H1 (cell line): ENCODE results near the gene OR2AP1. TPM values are rescaled to one million over a fixed set of nuclear protein-coding genes. Genes with fewer than 3 reads are reported as not detected.

ENCODE experiments used
- CTCF ChIA-PET: fragments of 300-600 bp; sonication (Branson Sonifier 250); formaldehyde crosslinking; loops from one replicate; lab custom pipeline; 2021; ENCODE audit not compliant: partially characterized antibody; lab: Charles Lee
- POLR2A ChIA-PET: fragments of 300-600 bp; sonication (Branson Sonifier 250); formaldehyde crosslinking; loops from one replicate; lab custom pipeline; 2021; ENCODE audit warnings: inconsistent platforms; ENCODE audit not compliant: partially characterized antibody; lab: Charles Lee
- DNase-seq, 2 experiments: peaks; one replicate each; pipeline versions ENCODE4 v3.0.0 to v3.0.0-alpha.2; 2010 to 2022; ENCODE audit warnings: low spot score in 2 of 2, low read depth in 1 of 2, mixed read lengths in 1 of 2
- FAIRE-seq: peaks from 2 replicates; lab custom pipeline; 2011; peaks lifted over from hg19 to GRCh38; lab: Jason Lieb, UNC
- H2AFZ ChIP-seq: 2 replicates; pipeline ENCODE4 v1.8.1; 2012; ENCODE audit warnings: low read length, inconsistent platforms
- H2AK5ac ChIP-seq: 2 replicates; pipeline ENCODE4 v1.6.1; 2013; ENCODE audit warnings: low read depth, low read length
- H2BK120ac ChIP-seq: replicated peaks from 2 replicates; pipeline ENCODE3; 2013; ENCODE audit warnings: low read depth, low read length, inconsistent platforms
- H2BK12ac ChIP-seq: 2 replicates; pipeline ENCODE4 v1.6.1; 2013; ENCODE audit warnings: low read depth, low read length
- H2BK15ac ChIP-seq: 2 replicates; pipeline ENCODE4 v1.6.1; 2013; ENCODE audit warnings: low read length
- H2BK20ac ChIP-seq: 2 replicates; pipeline ENCODE4 v1.6.1; 2013; ENCODE audit warnings: low read length
- H2BK5ac ChIP-seq: 2 replicates; pipeline ENCODE4 v1.6.1; 2013; ENCODE audit warnings: low read depth, low read length
- H3K14ac ChIP-seq: 2 replicates; pipeline ENCODE4 v1.6.1; 2013; ENCODE audit warnings: inconsistent platforms; ENCODE audit not compliant: insufficient read length
- H3K18ac ChIP-seq: 2 replicates; pipeline ENCODE4 v1.6.1; 2013; ENCODE audit warnings: low read length; ENCODE audit errors: extremely low read depth
- H3K23ac ChIP-seq: 2 replicates; pipeline ENCODE4 v1.6.1; 2013; ENCODE audit warnings: inconsistent platforms; ENCODE audit not compliant: insufficient read length
- H3K23me2 ChIP-seq: 2 replicates; pipeline ENCODE4 v1.6.1; 2013; ENCODE audit warnings: low read depth, low read length
- H3K27ac ChIP-seq: 2 replicates; pipeline ENCODE4 v1.6.1; 2011; ENCODE audit warnings: low read depth, low read length, inconsistent platforms
- H3K27me3 ChIP-seq, 4 experiments: replicated peaks in 1 of 4; 1 replicate in 1 of 4; 2 replicates in 3 of 4; pipeline versions ENCODE4 v1.6.1 to v1.8.1; 2011 to 2013; ENCODE audit warnings: low read length in 3 of 4, mild to moderate bottlenecking in 3 of 4, inconsistent platforms in 2 of 4, mixed read lengths in 2 of 4, moderate library complexity in 1 of 4; ENCODE audit not compliant: control insufficient read depth in 3 of 4, insufficient read depth in 3 of 4; ENCODE audit errors: extremely low read depth in 1 of 4
- H3K36me3 ChIP-seq, 4 experiments: 2 replicates each; pipeline versions ENCODE4 v1.6.1 to v1.8.1; 2011 to 2013; ENCODE audit warnings: mild to moderate bottlenecking in 4 of 4, low read length in 3 of 4, moderate library complexity in 2 of 4, control low read depth in 1 of 4, inconsistent platforms in 1 of 4; ENCODE audit not compliant: insufficient read depth in 4 of 4, control insufficient read depth in 2 of 4
- H3K4ac ChIP-seq: replicated peaks from 2 replicates; pipeline ENCODE3; 2013; ENCODE audit warnings: low read length, low read depth, mixed read lengths, inconsistent platforms; ENCODE audit not compliant: insufficient read length
- H3K4me1 ChIP-seq, 4 experiments: replicated peaks in 1 of 4; 1 replicate in 1 of 4; 2 replicates in 3 of 4; pipeline versions ENCODE4 v1.6.1 to v1.8.1; 2011 to 2013; ENCODE audit warnings: low read length in 3 of 4, inconsistent platforms in 2 of 4, mixed read lengths in 1 of 4; ENCODE audit not compliant: insufficient read depth in 4 of 4, control insufficient read depth in 3 of 4
- H3K4me2 ChIP-seq, 2 experiments: 2 replicates each; pipeline versions ENCODE4 v1.6.1 to v1.8.1; 2011 to 2013; ENCODE audit warnings: low read depth in 2 of 2, low read length in 2 of 2, control low read depth in 1 of 2, inconsistent platforms in 1 of 2, mild to moderate bottlenecking in 1 of 2; ENCODE audit not compliant: insufficient read depth in 1 of 2
- H3K4me3 ChIP-seq, 4 experiments: fragments of 200-600, 300-600 bp in 1 of 4; sonication (generic), shearing (Covaris generic), sonication (Bioruptor Twin) in 1 of 4; 2 replicates each; pipeline versions ENCODE4 v1.5.1 to v1.8.1; 2011 to 2016; ENCODE audit warnings: low read length in 4 of 4, low read depth in 3 of 4, control low read depth in 2 of 4, inconsistent platforms in 2 of 4, mild to moderate bottlenecking in 2 of 4, mixed read lengths in 1 of 4, moderate library complexity in 1 of 4; ENCODE audit not compliant: insufficient read depth in 2 of 4; ENCODE audit errors: extremely low read depth in 1 of 4
- H3K56ac ChIP-seq: replicated peaks from 2 replicates; pipeline ENCODE3; 2013; ENCODE audit warnings: low read depth, mild to moderate bottlenecking, mixed read lengths, low read length, inconsistent platforms; ENCODE audit not compliant: insufficient read length
- H3K79me1 ChIP-seq: 2 replicates; pipeline ENCODE4 v1.6.1; 2013; ENCODE audit warnings: low read depth, low read length, control low read depth
- H3K79me2 ChIP-seq, 2 experiments: 2 replicates each; pipeline versions ENCODE4 v1.6.1 to v1.8.1; 2012 to 2013; ENCODE audit warnings: low read length in 2 of 2, mild to moderate bottlenecking in 2 of 2, inconsistent platforms in 1 of 2; ENCODE audit not compliant: insufficient read depth in 2 of 2, control insufficient read depth in 1 of 2
- H3K9ac ChIP-seq, 4 experiments: replicated peaks in 1 of 4; 1 replicate in 1 of 4; 2 replicates in 3 of 4; pipeline versions ENCODE4 v1.6.1 to v1.8.1; 2011 to 2013; ENCODE audit warnings: low read depth in 3 of 4, low read length in 3 of 4, control low read depth in 2 of 4, mild to moderate bottlenecking in 2 of 4, moderate library complexity in 2 of 4, inconsistent platforms in 1 of 4; ENCODE audit errors: extremely low read depth in 1 of 4
- H3K9me3 ChIP-seq, 2 experiments: 2 replicates each; pipeline versions ENCODE4 v1.6.1 to v1.8.1; 2012 to 2013; ENCODE audit warnings: mild to moderate bottlenecking in 2 of 2, moderate library complexity in 2 of 2, control low read depth in 1 of 2, inconsistent platforms in 1 of 2, low read depth in 1 of 2, low read length in 1 of 2, mixed read lengths in 1 of 2; ENCODE audit not compliant: insufficient read depth in 2 of 2
- H4K20me1 ChIP-seq, 2 experiments: replicated peaks in 1 of 2; 2 replicates each; pipeline versions ENCODE3 to v1.8.1; 2011 to 2013; ENCODE audit warnings: inconsistent platforms in 2 of 2, low read length in 2 of 2, mild to moderate bottlenecking in 1 of 2; ENCODE audit not compliant: insufficient read depth in 2 of 2, control insufficient read depth in 1 of 2
- H4K5ac ChIP-seq: 2 replicates; pipeline ENCODE4 v1.6.1; 2013; ENCODE audit warnings: low read length, low read depth, mixed read lengths, inconsistent platforms; ENCODE audit not compliant: insufficient read length
- H4K8ac ChIP-seq: 2 replicates; pipeline ENCODE4 v1.8.0; 2013; ENCODE audit warnings: mild to moderate bottlenecking, moderate library complexity, low read length, inconsistent platforms; ENCODE audit not compliant: insufficient read depth; ENCODE audit errors: extremely low read depth
- H4K91ac ChIP-seq: replicated peaks from 2 replicates; pipeline ENCODE3; 2013; ENCODE audit warnings: low read length, mixed read lengths, inconsistent platforms; ENCODE audit not compliant: insufficient read length
- CBX5 ChIP-seq: fragments of 300-800, 300-1000 bp; sonication (generic); IDR thresholded peaks from 2 replicates; pipeline ENCODE4 v1.7.1; 2016; ENCODE audit warnings: antibody characterized with exemption, low read length, low read depth
- CBX8 ChIP-seq: fragments of 300-800, 300-1000 bp; sonication (generic); IDR thresholded peaks from 2 replicates; pipeline ENCODE4 v1.7.1; 2016; ENCODE audit warnings: low read depth, low read length, borderline replicate concordance
- CTBP2 ChIP-seq: IDR thresholded peaks from 2 replicates; pipeline ENCODE4 v1.7.0; 2011; ENCODE audit warnings: borderline replicate concordance, mild to moderate bottlenecking, moderate library complexity, mixed read lengths, low read length; ENCODE audit not compliant: insufficient read depth, insufficient read length
- FOSL1 ChIP-seq: IDR thresholded peaks from 2 replicates; pipeline ENCODE4 v1.6.1; 2011; ENCODE audit warnings: mild to moderate bottlenecking, low read depth, low read length, moderate library complexity; ENCODE audit not compliant: insufficient read depth
- NANOG ChIP-seq: IDR thresholded peaks from 2 replicates; pipeline ENCODE4 v1.6.1; 2011; ENCODE audit warnings: low read length, low read depth, mild to moderate bottlenecking, inconsistent platforms; ENCODE audit not compliant: insufficient read depth, poor library complexity, severe bottlenecking
- PHF8 ChIP-seq: fragments of 200-600 bp; sonication (generic); conservative IDR thresholded peaks from 2 replicates; pipeline ENCODE4 v1.7.1; 2012; ENCODE audit warnings: low read depth, mild to moderate bottlenecking, inconsistent platforms, low read length, moderate library complexity
- POLR2A ChIP-seq, 2 experiments: IDR thresholded peaks; 1 replicate in 1 of 2; 2 replicates in 1 of 2; pipeline ENCODE4 v1.6.1; 2011; ENCODE audit warnings: low read depth in 2 of 2, low read length in 2 of 2, mild to moderate bottlenecking in 2 of 2; ENCODE audit errors: control extremely low read depth in 1 of 2
- SUZ12 ChIP-seq: fragments of 200-600 bp; sonication (generic); IDR thresholded peaks from 2 replicates; pipeline ENCODE4 v1.6.1; 2012; ENCODE audit warnings: mild to moderate bottlenecking, inconsistent platforms, low read length, moderate library complexity, mixed read lengths
- TAF7 ChIP-seq: optimal IDR thresholded peaks from 2 replicates; pipeline ENCODE3; 2011; ENCODE audit warnings: low read depth, mild to moderate bottlenecking, inconsistent platforms, low read length, moderate library complexity, borderline replicate concordance
- WGBS, 2 experiments: shearing (Covaris generic) in 1 of 2; methylation state at CpG; one replicate each; pipeline versions ENCODE4 v1.1.6 to v1.1.7; 2013 to 2015; ENCODE audit warnings: low lambda C conversion rate in 2 of 2, mixed read lengths in 2 of 2, inconsistent platforms in 1 of 2, low coverage in 1 of 2, missing lambda C conversion rate in 1 of 2; ENCODE audit not compliant: insufficient replicate concordance in 2 of 2, insufficient coverage in 1 of 2, insufficient read length in 1 of 2; ENCODE audit errors: extremely low coverage in 1 of 2, missing lambda C conversion rate in 1 of 2; 5-methylcytosine and 5-hydroxymethylcytosine counted together
- polyA plus RNA-seq, 7 experiments: library from polyadenylated mRNA; depleted of rRNA in 3 of 7; stranded (reverse) in 5 of 7; unstranded in 2 of 7; fragments of >200 nt in 5 of 7; fragments of 200-250 nt in 2 of 7; gene quantifications; 1 replicate in 5 of 7; 2 replicates in 1 of 7; 4 replicates in 1 of 7; pipeline versions ENCODE4 v1.2.1 to v1.2.3, GENCODE V29; 2011 to 2013; ENCODE audit warnings: missing spikeins in 2 of 7, mixed read lengths in 2 of 7
- total RNA-seq: library from RNA; stranded (reverse); fragmentation: NEBNext Ultra II Directional; extraction: Animal tissue kit (Norgen Biotek cat#: 25700); gene quantifications from 2 replicates; pipeline ENCODE4 v1.2.1, GENCODE V29; 2021

The OR2AP1 gene
- total and polyA plus RNA-seq, 2 of the 8 experiments (the other 6 are each of a cell fraction or from before 2014, with no cell fraction given) = not detected

- Histone ChIP-seq H3K36me3 (no peaks in the 10 kb centered on the region), H3K14ac (no peak overlapping the region), H4K20me1 (no peaks in the 10 kb centered on the region), H4K5ac (no peak overlapping the region), H2BK120ac (no peak overlapping the region), H3K27ac (no peak overlapping the region), H3K56ac (no peak overlapping the region), H3K23me2 (no peaks in the 10 kb centered on the region), H3K4me3 (no peak overlapping the region), H2BK15ac (no peak overlapping the region), H3K79me1 (no peaks in the 10 kb centered on the region)
- no peak for FAIRE-seq
- CTCF ChIA-PET = interaction anchor here (0.8 to 1.7 kb wide), 4 partner anchors 32 to 426 kb away, joined by 3 to 5 read pairs (median 4); no protein-coding TSS in a partner anchor
- TF ChIP-seq SUZ12 = no peak
- TF ChIP-seq POLR2A (IDR thresholded peaks at IDR 0.05; ENCODE audit: control extremely low read depth in 1 of 2, low read depth in 2 of 2, low read length in 2 of 2) = no peak
- TF ChIP-seq TAF7 = no peak
- TF ChIP-seq PHF8 = no peak
- TF ChIP-seq NANOG = no peak
- no peak for TF ChIP-seq FOSL1
- no peak for TF ChIP-seq CTBP2
- TF ChIP-seq CBX8 = no peak
- TF ChIP-seq CBX5 = no peak
- TF ChIP-seq, all 59 proteins: peak for 0
- Histone ChIP-seq H2BK12ac (no peak overlapping the region), H2BK5ac (no peak overlapping the region), H2AFZ (no peak overlapping the region), H3K9ac (no peak overlapping the region), H3K27me3 (no peaks in the 10 kb centered on the region), H2BK20ac (no peak overlapping the region), H4K8ac (no peak overlapping the region), H4K91ac (no peak overlapping the region), H3K23ac (no peak overlapping the region), H2AK5ac (no peak overlapping the region), H3K79me2 (no peaks in the 10 kb centered on the region), H3K18ac (no peak overlapping the region), H3K4me1 (no peaks in the 10 kb centered on the region), H3K9me3 (peaks cover 3 to 10% of the 10 kb centered on the region in 2 experiments; a peak in 3 of 4 replicates), H3K4ac (no peak overlapping the region), H3K4me2 (no peak overlapping the region)
- no peak for DNase-seq
- 95% methylated on average over 1 of the region's 1 CpG; no CpG with 5 or more reads in 1 of the 2 experiments for WGBS, 2 experiments
- POLR2A ChIA-PET = no interaction called here
These were observed 42.5 kb downstream of the OR2AP1 start for GRCh38 chr12:55614764-55615163.
